NCI-H128 (cell line): Measurements from ENCODE around the gene ART5.
"Not testable (repeated sequence)": the region's sequence is repeated elsewhere in the genome, so short reads cannot be mapped to it uniquely, and the experiment has no call there.

ENCODE experiments used
- DNase-seq: peaks from one replicate; lab custom pipeline; 2025; ENCODE audit not compliant: unreplicated experiment; lab: John Stamatoyannopoulos, UW

ART5 gene

DNA sequence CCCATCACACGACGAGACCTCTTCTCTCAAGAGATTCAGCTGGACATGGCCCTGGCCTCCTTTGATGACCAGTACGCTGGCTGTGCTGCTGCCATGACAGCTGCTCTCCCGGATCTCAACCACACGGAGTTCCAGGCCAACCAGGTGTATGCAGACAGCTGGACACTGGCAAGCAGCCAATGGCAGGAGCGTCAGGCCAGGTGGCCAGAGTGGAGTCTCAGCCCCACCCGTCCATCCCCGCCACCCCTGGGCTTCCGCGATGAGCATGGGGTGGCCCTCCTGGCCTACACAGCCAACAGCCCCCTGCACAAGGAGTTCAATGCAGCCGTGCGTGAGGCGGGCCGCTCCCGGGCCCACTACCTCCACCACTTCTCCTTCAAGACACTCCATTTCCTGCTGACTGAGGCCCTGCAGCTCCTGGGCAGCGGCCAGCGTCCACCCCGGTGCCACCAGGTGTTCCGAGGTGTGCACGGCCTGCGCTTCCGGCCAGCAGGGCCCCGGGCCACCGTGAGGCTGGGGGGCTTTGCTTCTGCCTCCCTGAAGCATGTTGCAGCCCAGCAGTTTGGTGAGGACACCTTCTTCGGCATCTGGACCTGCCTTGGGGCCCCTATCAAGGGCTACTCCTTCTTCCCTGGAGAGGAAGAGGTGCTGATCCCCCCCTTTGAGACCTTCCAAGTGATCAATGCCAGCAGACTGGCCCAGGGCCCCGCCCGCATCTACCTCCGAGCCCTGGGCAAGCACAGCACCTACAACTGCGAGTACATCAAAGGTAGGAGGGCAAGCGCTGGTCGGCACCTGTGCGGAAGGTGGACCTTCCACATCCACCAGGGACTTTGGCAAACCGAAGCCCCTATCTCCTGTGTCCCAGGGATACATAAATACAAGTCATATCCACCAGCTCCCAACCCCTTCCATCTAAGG lies 18.1 kb upstream of the ART5 start:
- DNase-seq = no peak

DNA sequence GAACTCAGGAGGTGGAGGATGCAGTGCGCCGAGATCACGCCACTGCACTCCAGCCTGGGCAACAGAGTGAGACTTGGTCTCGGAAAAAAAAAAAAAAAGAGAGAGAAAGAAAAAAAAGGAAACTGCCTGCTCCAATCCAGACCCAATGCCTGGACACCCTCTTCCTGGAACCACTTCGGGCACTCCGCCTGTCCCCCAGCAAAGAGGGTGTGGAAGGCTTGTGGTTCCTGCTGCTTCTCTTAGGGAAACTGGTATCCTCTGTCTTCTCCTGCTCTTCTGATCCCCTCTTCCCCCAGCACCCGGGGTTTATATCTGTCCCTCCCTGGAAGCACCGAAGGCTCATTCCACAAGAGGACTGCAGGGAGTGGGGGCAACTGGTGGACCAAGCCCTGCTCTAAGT lies 16.5 kb upstream of the ART5 start:
- no peak for DNase-seq

DNA sequence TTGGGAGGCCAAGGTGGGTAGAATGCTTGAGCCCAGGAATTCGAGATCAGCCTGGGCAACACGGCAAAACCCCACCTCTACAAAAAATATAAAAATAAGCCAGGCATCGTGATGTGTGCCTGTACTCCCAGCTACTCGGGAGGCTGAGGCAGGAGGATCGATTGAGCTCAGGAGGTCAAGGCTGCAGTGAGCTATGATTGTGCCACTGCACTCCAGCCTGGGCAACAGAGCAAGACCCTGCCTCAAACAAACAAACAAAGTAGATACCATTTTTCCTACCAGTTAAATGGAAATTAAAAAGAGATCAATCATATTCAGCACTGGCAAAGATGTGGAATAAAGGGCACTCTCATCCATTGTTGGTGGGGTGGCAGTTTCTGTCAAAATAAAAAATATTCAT lies 15.5 kb upstream of the ART5 start:
- not testable (repeated sequence) for DNase-seq

DNA sequence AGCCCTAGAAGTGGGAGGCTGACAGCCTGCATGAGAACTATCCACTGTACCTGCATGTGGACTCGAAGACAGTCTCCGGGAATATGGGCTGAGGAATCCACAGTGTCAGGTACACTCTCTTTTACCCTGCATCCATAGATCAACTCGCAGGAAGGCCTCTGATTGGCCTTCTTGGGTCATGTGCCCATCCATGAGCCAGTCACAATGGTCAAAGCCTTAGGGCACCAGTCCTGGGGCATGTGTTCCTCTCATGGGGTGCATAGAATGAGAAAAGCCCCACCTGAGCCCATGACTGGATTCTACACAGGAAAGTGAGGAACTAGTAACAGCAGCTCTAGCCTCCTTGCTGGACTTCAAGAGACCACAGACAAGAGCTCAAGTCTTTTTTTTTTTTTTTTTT lies 13.8 kb upstream of the ART5 start:
- no peak for DNase-seq

DNA sequence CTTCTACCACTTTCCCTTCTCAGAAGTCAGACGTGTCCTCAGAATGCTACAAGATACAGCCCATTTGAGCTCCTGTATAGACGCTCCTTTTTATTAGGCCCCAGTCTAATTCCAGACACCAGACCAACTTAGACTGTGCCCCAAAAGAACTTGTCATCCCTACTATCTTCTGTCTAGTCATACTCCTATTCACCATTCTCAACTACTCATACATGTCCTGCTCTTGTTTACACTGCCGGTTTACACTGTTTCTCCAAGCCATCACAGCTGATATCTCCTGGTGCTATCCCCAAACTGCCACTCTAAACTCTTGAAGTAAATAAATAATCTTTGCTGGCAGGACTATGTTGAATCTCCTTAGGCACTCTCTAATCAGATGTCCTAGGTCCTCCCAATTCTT lies 10.7 kb upstream of the ART5 start:
- DNase-seq = not testable (repeated sequence)

DNA sequence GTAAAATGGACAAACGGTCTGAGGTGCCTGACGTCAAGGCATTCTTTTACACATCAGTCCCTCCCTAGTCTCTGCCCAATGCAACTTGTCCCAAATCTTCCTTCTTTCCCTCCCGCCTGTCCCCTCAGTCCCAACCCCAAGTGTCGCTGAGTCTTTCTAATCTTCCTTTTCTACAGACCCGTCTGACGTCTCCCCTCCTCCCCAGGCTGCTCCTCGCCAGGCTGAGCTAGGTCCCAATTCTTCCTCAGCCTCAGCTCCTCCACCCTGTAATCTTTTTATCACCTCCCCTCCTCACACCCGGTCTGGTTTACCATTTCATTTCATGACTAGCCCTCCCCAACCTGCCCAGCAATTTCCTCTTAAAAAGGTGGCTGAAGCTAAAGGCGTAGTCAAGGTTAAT lies 7.6 kb upstream of the ART5 start:
- DNase-seq = not testable (repeated sequence)

DNA sequence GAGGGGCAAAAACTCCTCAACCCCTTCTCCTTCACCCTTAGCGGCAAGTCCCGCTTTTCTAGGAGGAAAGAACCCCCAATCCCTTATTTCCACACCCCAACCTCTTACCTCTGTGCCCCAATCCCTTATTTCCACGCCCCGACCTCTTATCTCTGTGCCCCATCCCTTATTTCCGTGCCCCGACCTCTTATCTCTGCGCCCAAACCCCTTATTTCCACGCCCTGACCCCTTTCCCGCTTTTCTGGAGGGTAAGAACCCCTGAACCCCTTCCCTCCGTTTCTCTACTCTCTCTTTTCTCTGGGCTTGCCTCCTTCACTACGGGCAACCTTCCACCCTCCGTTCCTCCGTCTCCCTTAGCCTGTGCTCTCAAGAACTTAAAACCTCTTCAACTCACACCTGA lies 7.1 kb upstream of the ART5 start:
- not testable (repeated sequence) for DNase-seq

DNA sequence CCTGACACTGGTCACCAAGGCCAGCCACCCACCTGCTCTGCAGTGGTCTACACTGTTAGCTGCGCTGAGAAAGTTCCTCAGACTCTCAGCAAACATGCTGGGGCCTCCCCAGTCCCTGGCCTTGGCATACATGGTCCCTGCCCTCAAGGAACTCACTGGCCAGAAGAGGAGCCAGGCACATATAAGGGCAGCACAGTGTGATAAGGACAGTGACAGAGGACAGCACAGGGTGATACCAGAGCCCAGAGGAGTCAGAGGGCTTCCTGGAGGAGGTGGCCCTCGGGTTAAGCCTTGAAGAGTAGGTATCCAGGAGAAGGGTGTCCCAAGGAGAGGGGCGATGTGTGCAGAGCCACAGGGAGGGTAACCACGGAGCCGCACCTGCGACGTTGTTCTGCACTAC lies 3.8 kb upstream of the ART5 start:
- no peak for DNase-seq

DNA sequence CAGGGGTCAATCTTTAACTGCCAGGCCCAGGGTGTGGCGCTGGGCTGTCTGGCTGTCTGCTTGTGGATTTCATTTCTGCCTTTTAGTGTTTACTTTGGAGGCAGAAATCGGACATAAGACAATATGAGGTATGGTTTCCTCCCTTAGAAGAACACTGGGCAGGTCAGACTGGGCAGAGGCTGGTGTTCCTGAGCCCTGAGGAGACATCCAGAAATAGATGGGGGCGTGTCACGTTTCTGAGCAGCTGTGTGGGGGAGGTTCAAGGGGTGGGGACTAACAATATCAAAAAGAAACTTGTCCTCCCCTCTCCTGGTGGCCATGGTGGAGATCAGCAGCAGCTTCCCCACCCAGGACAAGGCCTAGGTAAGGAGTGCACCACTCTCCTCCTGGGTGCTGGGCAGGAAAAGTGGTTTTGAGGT lies 3.0 kb upstream of the ART5 start, which contains the start of gene ART1:
Gene ART1, plus strand, starts transcription at position 312 of the 419 bp plus-strand sequence. CDS start 14,086 bp downstream, outside the sequence.
- DNase-seq = no peak

DNA sequence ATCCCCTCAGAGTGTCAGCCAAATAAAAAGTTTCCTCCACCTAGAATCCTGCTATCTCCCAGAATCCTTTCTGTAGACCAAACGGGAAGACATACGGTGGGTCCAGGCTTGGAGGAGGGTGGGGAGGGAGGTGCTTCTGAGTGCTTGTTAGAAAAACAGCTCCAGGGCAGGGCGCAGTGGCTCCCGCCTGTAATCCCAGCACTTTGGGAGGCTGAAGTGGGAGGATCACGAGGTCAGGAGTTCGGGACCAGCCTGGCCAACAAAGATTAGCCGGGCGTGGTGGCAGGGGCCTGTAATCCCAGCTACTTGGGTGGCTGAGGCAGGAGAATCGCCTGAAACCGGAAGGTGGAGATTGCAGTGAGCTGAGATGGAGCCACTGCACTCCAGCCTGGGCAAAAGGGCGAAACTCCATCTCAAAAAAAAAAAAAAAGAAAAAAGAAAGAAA lies 1.3 kb upstream of the ART5 start:
- DNase-seq = not testable (repeated sequence)

DNA sequence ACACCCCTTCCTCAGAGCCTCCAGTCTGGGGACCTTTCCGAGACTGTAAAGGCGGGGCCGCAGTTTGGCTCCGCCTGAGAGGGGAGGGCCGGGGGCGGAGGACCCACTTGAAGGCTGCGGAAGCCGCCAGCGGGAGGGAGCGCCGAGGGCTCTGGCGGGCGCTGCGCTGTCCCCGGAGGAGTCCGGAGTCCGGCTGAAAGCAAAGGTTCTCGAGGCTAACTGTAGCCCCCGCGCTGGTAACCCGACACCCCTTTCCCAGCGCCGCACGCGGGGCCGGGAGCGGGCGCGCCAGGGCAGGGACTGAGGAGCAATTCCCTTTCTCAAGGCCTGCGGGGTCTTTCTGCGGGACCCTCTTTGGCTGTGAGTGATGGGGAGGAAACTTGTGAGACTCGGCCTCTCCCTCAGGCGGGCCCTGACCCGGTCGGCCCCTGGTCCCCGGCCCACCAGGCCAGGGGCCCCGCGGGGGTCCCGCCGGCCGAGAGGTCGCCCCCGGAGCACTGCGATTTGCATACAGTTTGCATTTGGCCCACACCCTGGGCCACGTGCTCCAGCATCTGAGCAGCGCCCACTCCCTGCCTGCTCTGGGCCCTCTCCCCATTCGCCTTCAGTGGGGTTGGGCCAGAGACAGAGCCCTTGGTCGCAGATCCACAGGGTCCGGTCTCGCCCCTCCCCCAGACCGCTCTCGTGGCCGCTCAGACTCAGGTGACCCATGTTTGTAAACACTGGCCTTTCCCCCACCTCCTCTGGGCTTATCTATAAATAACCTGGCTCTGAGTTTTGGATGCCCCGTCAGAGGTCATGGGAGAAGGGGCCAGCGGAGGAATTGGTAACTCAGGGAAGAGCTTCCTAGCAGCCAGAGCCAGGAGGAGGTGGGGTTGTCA lies 519 bp upstream of the ART5 start:
- DNase-seq = peak; percentile 62

DNA sequence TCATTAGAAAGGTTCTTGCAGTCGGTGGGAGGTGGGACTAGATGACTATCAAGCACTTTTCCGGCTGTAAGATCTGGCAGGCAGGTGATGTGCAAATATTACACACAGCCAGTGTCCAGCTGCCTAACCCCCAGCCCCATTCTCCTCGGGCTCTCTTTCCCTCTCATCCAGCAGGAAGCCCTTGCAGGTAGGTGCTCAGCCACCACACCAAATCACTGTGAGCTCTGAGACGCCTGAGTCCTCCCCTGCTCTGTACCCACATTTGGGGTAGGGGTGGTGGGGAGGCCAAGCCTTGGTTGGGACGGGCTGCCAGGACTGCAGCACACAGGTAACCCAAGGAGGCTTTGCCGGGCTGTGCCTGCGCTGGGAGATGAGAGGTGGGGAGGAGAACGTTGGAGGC lies 601 bp downstream of the ART5 start:
- no peak for DNase-seq

DNA sequence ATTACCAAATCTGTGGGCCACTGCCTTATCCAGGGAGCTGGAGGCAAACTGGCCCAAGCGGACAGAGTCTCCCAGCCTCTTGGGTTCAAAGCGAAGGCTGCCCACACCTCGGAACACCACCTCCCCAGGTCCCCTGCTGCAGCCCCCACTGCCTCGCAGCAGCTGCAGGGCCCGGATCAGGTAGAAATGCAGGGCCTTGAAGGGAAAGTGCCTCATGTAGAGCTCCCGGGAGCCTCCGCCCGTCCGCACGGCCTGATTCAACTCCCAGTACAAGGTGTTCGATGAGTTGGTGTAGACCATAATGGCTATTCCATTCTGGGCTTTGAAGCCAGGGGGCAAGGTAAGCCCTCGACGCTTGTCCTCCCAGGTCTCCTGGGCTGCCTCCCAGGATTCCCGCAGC lies 2.0 kb downstream of the ART5 start:
- no peak for DNase-seq

DNA sequence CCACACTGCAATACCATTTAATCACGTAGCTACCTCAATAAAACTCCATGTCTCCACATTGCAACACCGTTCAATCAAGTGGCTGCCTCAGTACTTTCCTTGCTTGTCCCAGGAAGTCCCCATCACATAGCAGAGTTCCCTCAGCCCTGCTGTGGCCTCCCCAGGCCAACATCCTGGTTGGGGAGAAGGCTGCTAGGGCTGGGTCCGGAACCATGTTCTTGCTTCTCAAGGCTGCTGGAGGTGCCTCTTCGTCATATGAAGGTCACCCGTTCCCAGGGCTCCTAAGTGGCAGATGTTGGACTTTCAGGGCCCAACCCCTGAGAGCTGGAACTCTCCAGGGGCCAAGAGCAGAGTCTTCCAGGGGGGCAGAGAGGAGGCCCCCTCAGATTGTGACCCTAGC lies 3.3 kb downstream of the ART5 start:
- no peak for DNase-seq

DNA sequence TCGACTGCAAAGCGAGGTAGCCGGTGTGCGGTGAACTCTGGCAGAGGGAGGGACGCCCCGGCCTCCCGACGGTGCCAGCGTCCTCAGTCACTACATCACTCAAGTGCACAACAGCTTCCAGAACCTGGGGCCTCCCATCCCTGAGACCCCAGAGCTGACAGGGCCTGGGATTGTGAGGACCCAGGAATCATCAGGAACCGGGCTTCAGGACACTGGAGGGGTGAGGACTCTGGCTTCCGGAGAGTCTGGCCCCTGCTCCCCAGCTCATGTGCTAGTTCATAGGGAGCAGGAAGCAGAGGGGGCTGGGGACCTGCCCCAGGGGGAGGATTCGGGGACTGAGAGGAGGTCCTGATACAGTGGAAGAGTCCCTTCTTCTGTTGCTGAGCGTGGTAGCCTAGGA lies 4.6 kb downstream of the ART5 start:
- no peak for DNase-seq

DNA sequence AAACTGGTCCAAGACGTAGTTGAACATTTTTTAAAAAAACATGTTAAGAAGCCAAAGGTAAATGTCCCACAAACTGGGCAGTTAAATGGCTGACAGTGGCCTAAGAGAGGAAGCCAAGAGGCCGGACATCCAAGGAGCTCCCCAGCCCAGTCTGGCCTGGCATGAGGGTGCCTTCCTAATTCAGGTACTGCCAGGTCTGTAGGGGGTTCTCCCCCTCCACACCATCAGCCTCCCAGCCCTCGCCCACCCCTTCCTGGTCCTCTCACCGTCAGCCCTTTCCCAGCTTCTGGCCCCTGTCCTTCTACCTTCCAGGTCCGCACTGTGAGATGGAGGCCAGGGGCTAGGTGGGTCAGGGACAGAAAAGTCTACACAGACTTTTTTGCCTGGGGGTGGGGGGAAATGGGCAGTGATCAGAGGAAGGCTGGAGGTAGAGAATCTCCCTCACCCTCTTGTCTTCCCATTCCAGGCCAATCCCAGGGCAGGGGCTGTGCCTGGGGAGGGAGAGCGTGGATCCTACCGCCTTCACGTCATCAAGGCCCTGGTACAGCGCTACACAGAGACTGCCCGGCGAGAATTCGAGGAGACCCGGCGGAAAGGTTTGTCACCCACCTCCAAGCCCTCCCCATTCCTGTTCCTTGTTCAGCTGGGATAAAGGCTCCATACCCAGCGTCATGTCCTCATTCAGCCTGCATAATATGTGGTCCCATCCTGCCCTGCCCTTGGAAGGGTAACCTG lies 6.0 kb downstream of the ART5 start:
- DNase-seq = no peak

DNA sequence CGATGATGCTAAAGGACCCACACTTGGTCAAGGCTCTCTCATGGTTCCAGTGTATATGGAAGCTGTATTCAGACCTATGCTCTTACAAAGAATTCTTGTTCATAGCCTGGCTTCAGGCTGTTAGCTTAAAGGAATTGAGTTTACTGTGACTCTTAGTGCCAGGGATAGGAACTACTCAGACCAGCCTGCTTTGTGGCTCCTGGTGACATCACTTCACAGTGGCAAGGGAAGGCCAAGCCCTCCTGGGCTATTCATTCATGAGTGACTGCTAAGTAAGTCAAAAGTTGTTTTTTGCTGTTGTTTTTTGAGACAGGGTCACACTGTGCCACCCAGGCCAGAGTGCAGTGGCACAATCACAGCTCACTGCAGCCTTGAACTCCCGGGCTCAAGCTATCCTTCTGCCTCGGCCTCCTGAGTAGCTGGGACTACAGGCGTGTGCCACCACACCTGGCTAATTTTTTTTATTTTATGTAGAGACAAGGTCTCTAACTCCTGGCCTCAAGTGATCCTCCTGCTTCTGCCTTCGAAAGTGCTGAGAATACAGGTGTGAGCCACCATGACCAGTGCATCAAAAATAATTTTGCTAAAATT lies 9.6 kb downstream of the ART5 start:
- DNase-seq = no peak

DNA sequence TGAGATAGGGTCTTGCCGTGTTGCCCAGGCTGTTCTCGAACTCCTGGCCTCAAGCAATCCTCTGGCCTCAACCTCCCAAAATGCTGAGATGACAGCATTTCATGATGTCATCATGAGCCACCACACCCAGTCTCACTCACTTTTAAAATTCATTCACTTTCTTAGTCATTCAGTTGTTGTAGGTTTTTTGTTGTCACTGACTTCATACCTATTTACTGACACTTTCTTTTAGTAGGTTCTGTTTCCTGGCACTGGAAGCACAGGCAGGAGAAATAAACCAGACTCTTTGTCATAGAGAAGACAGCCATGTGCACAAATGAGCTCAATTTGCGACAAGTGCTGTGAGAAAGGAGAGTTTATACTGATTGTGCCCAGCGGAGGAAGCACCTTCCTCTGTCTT lies 10.5 kb downstream of the ART5 start:
- DNase-seq = no peak

DNA sequence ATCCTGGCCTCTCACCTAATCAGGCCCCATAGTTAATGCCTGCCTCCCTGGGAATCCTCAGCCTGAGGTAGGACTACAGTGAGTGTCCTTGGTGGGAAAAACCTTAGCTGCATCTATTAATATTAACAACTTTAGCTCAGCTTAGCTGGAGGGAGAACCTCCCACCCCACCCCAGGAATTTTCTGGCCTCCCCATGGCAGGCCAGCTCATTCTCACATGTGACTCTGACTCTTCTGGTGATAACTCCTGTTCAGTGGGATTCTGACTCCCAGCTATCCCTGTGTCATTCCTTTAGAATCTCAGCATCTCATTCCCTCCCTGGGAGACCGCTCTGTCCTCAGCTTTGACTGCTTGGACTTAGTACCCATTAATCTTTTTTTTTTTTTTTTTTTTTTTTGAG lies 14.5 kb downstream of the ART5 start:
- no peak for DNase-seq

DNA sequence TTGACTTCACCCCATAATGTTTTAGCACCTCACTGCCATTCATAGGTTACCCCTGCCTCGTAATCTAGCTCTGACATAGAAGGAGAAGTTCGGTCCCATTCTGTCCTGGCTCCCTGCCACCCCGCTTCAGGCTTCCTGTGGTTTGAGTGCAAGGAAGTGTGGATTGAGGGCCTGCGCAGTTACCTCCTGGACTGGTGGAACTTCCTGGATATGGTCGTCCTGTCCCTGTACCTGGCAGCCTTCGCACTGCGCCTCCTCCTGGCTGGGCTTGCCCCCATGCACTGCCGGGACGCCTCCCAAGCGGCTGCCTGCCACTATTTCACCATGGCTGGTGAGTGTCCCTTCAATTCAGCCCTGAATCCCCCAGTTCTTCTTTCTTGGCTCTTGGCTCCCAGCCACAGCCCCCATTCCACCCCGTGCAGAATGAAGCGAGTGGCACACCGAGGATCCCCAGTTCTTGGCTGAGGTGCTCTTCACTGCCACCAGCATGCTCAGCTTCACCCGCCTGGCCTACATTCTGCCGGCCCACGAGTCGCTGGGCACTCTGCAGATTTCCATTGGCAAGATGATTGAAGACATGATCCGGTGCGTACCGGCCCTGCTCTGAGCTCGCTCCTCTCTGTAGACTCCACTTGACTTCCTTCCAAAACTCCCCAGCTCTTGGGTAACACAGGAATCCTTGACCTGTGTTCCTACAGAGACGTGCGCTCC lies 15.4 kb downstream of the ART5 start:
- no peak for DNase-seq
